Measurements from ENCODE around the gene ZFAND2A.

GRCh38 chr7:1150400-1151002, 9.5 kb downstream of the ZFAND2A start:
- TF ChIP-seq POLR2A (IDR thresholded peaks at IDR 0.05) = no peak
- TF ChIP-seq, protein P1, sequence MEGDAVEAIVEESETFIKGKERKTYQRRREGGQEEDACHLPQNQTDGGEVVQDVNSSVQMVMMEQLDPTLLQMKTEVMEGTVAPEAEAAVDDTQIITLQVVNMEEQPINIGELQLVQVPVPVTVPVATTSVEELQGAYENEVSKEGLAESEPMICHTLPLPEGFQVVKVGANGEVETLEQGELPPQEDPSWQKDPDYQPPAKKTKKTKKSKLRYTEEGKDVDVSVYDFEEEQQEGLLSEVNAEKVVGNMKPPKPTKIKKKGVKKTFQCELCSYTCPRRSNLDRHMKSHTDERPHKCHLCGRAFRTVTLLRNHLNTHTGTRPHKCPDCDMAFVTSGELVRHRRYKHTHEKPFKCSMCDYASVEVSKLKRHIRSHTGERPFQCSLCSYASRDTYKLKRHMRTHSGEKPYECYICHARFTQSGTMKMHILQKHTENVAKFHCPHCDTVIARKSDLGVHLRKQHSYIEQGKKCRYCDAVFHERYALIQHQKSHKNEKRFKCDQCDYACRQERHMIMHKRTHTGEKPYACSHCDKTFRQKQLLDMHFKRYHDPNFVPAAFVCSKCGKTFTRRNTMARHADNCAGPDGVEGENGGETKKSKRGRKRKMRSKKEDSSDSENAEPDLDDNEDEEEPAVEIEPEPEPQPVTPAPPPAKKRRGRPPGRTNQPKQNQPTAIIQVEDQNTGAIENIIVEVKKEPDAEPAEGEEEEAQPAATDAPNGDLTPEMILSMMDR (IDR thresholded peaks at IDR 0.05) = no peak

Measured in esophagus squamous epithelium (tissue), 4 donors.